ENCODE measurements around the gene SYT2.

SYT2 gene

GRCh38 chr1:202599669-202600431 is 110.4 kb downstream of the SYT2 start:
- no peaks in the 10 kb centered on the region for H3K27me3 ChIP-seq (replicated peaks; ENCODE audit: control insufficient read depth, insufficient read depth, low read length)
- DNase-seq (ENCODE audit: low read depth) = peak; percentile 88
- no peaks in the 10 kb centered on the region for H3K4me1 ChIP-seq (ENCODE audit: control insufficient read depth, insufficient read depth, low read length)
- H3K9ac ChIP-seq (ENCODE audit: low read length) = peak overlapping the region; percentile 30
- H3K36me3 ChIP-seq (ENCODE audit: control insufficient read depth, insufficient read depth, low read length, severe bottlenecking) = peaks cover 5% of the 10 kb centered on the region
- H3K9me3 ChIP-seq (ENCODE audit: control insufficient read depth, low read length) = no peaks in the 10 kb centered on the region
- no peak overlapping the region for H3K4me3 ChIP-seq (ENCODE audit: low read length)

- no peaks in the 10 kb centered on the region for H3K27me3 ChIP-seq (replicated peaks; ENCODE audit: control insufficient read depth, insufficient read depth, low read length)
- no peaks in the 10 kb centered on the region for H3K4me1 ChIP-seq (ENCODE audit: control insufficient read depth, insufficient read depth, low read length)
- no peaks in the 10 kb centered on the region for H3K9me3 ChIP-seq (ENCODE audit: control insufficient read depth, low read length)
- H3K9ac ChIP-seq (ENCODE audit: low read length) = no peak overlapping the region
- DNase-seq (ENCODE audit: low read depth) = no peak
- no peak overlapping the region for H3K4me3 ChIP-seq (ENCODE audit: low read length)
- no peaks in the 10 kb centered on the region for H3K36me3 ChIP-seq (ENCODE audit: control insufficient read depth, insufficient read depth, low read length, severe bottlenecking)
These were observed 113.0 kb downstream of the SYT2 start for GRCh38 chr1:202597090-202597761.

- no peaks in the 10 kb centered on the region for H3K4me1 ChIP-seq (ENCODE audit: control insufficient read depth, insufficient read depth, low read length)
These were observed 113.6 kb downstream of the SYT2 start for GRCh38 chr1:202596638-202597037.

GRCh38 chr1:202593845-202594244 is 116.4 kb downstream of the SYT2 start:
- H3K9me3 ChIP-seq (ENCODE audit: control insufficient read depth, low read length) = no peaks in the 10 kb centered on the region
- DNase-seq (ENCODE audit: low read depth) = no peak
- H3K36me3 ChIP-seq (ENCODE audit: control insufficient read depth, insufficient read depth, low read length, severe bottlenecking) = peaks cover 3% of the 10 kb centered on the region
- no peak overlapping the region for H3K9ac ChIP-seq (ENCODE audit: low read length)
- no peaks in the 10 kb centered on the region for H3K27me3 ChIP-seq (replicated peaks; ENCODE audit: control insufficient read depth, insufficient read depth, low read length)
- no peak overlapping the region for H3K4me3 ChIP-seq (ENCODE audit: low read length)
- peaks cover 14% of the 10 kb centered on the region for H3K4me1 ChIP-seq (ENCODE audit: control insufficient read depth, insufficient read depth, low read length)

More at GRCh38 chr1:202596638-202597037, 113.6 kb downstream of the SYT2 start:
- H3K27me3 ChIP-seq (replicated peaks; ENCODE audit: control insufficient read depth, insufficient read depth, low read length) = no peaks in the 10 kb centered on the region
- no peak for DNase-seq (ENCODE audit: low read depth)
- H3K9me3 ChIP-seq (ENCODE audit: control insufficient read depth, low read length) = no peaks in the 10 kb centered on the region
- no peak overlapping the region for H3K9ac ChIP-seq (ENCODE audit: low read length)
- H3K36me3 ChIP-seq (ENCODE audit: control insufficient read depth, insufficient read depth, low read length, severe bottlenecking) = peaks cover 3% of the 10 kb centered on the region
- H3K4me3 ChIP-seq (ENCODE audit: low read length) = no peak overlapping the region

- Histone ChIP-seq H3K27me3 (replicated peaks; ENCODE audit: control insufficient read depth, insufficient read depth, low read length) (no peaks in the 10 kb centered on the region), H3K4me1 (ENCODE audit: control insufficient read depth, insufficient read depth, low read length) (peaks cover 31% of the 10 kb centered on the region), H3K36me3 (ENCODE audit: control insufficient read depth, insufficient read depth, low read length, severe bottlenecking) (peaks cover 3% of the 10 kb centered on the region), H3K9me3 (ENCODE audit: control insufficient read depth, low read length) (no peaks in the 10 kb centered on the region), H3K9ac (ENCODE audit: low read length) (no peak overlapping the region), H3K4me3 (ENCODE audit: low read length) (no peak overlapping the region)
- DNase-seq (ENCODE audit: low read depth) = no peak
These were observed 118.1 kb downstream of the SYT2 start for GRCh38 chr1:202592146-202592545.

GRCh38 chr1:202591515-202591914 is 118.7 kb downstream of the SYT2 start:
- Histone ChIP-seq H3K4me1 (ENCODE audit: control insufficient read depth, insufficient read depth, low read length) (peaks cover 38% of the 10 kb centered on the region), H3K36me3 (ENCODE audit: control insufficient read depth, insufficient read depth, low read length, severe bottlenecking) (peaks cover 3% of the 10 kb centered on the region), H3K9me3 (ENCODE audit: control insufficient read depth, low read length) (no peaks in the 10 kb centered on the region), H3K9ac (ENCODE audit: low read length) (no peak overlapping the region), H3K4me3 (ENCODE audit: low read length) (no peak overlapping the region), H3K27me3 (replicated peaks; ENCODE audit: control insufficient read depth, insufficient read depth, low read length) (no peaks in the 10 kb centered on the region)
- DNase-seq (ENCODE audit: low read depth) = no peak

GRCh38 chr1:202590975-202591411 is 119.3 kb downstream of the SYT2 start:
- Histone ChIP-seq H3K9ac (ENCODE audit: low read length) (no peak overlapping the region), H3K27me3 (replicated peaks; ENCODE audit: control insufficient read depth, insufficient read depth, low read length) (no peaks in the 10 kb centered on the region), H3K4me1 (ENCODE audit: control insufficient read depth, insufficient read depth, low read length) (peaks cover 43% of the 10 kb centered on the region), H3K9me3 (ENCODE audit: control insufficient read depth, low read length) (no peaks in the 10 kb centered on the region), H3K36me3 (ENCODE audit: control insufficient read depth, insufficient read depth, low read length, severe bottlenecking) (peaks cover 3% of the 10 kb centered on the region), H3K4me3 (ENCODE audit: low read length) (no peak overlapping the region)
- no peak for DNase-seq (ENCODE audit: low read depth)

- Histone ChIP-seq H3K27me3 (replicated peaks; ENCODE audit: control insufficient read depth, insufficient read depth, low read length) (no peaks in the 10 kb centered on the region), H3K9ac (ENCODE audit: low read length) (no peak overlapping the region), H3K4me1 (ENCODE audit: control insufficient read depth, insufficient read depth, low read length) (peaks cover 48% of the 10 kb centered on the region), H3K9me3 (ENCODE audit: control insufficient read depth, low read length) (no peaks in the 10 kb centered on the region), H3K4me3 (ENCODE audit: low read length) (no peak overlapping the region), H3K36me3 (ENCODE audit: control insufficient read depth, insufficient read depth, low read length, severe bottlenecking) (peaks cover 3% of the 10 kb centered on the region)
- DNase-seq (ENCODE audit: low read depth) = no peak
These were observed 120.1 kb downstream of the SYT2 start for GRCh38 chr1:202590126-202590525.

GRCh38 chr1:202589190-202589930 is 120.9 kb downstream of the SYT2 start:
- DNase-seq (ENCODE audit: low read depth) = peak; percentile 98
- peak overlapping the region; percentile 37 for H3K4me3 ChIP-seq (ENCODE audit: low read length)
- peak overlapping the region; percentile 45 for H3K9ac ChIP-seq (ENCODE audit: low read length)

GRCh38 chr1:202588503-202589189 is 121.6 kb downstream of the SYT2 start:
- Histone ChIP-seq H3K36me3 (ENCODE audit: control insufficient read depth, insufficient read depth, low read length, severe bottlenecking) (peaks cover 8% of the 10 kb centered on the region), H3K9me3 (ENCODE audit: control insufficient read depth, low read length) (no peaks in the 10 kb centered on the region), H3K4me1 (ENCODE audit: control insufficient read depth, insufficient read depth, low read length) (peaks cover 48% of the 10 kb centered on the region), H3K27me3 (replicated peaks; ENCODE audit: control insufficient read depth, insufficient read depth, low read length) (no peaks in the 10 kb centered on the region), H3K9ac (ENCODE audit: low read length) (no peak overlapping the region), H3K4me3 (ENCODE audit: low read length) (peak overlapping the region; percentile 6)
- peak; percentile 29 for DNase-seq (ENCODE audit: low read depth)

More at GRCh38 chr1:202589190-202589930, 120.9 kb downstream of the SYT2 start:
- peaks cover 6% of the 10 kb centered on the region for H3K36me3 ChIP-seq (ENCODE audit: control insufficient read depth, insufficient read depth, low read length, severe bottlenecking)
- peaks cover 48% of the 10 kb centered on the region for H3K4me1 ChIP-seq (ENCODE audit: control insufficient read depth, insufficient read depth, low read length)
- H3K9me3 ChIP-seq (ENCODE audit: control insufficient read depth, low read length) = no peaks in the 10 kb centered on the region
- no peaks in the 10 kb centered on the region for H3K27me3 ChIP-seq (replicated peaks; ENCODE audit: control insufficient read depth, insufficient read depth, low read length)

Data from adipocyte (in vitro differentiated cells).